H54 (cell line): ENCODE results near the gene GULP1.
A peak's percentile ranks its signal among the peaks of the same experiment; 100 is the strongest.

Source experiments
- DNase-seq: peaks from one replicate; pipeline ENCODE4 v3.0.0; 2011; ENCODE audit warnings: low spot score, mixed read lengths; ENCODE audit not compliant: insufficient read length
- FAIRE-seq: peaks from 3 replicates; lab custom pipeline; 2011; peaks lifted over from hg19 to GRCh38; lab: Jason Lieb, UNC
- POLR2A ChIP-seq: IDR thresholded peaks from 2 replicates; pipeline ENCODE4 v1.6.1; 2011; ENCODE audit warnings: low read depth, mild to moderate bottlenecking, low read length

The GULP1 gene

GRCh38 chr2:188485496-188485895, 193.8 kb downstream of the GULP1 start:
- FAIRE-seq (no peak), DNase-seq (no peak)
- TF ChIP-seq POLR2A: no peak

- FAIRE-seq (no peak), DNase-seq (no peak)
- no peak for TF ChIP-seq POLR2A
These were observed 201.1 kb downstream of the GULP1 start for GRCh38 chr2:188492751-188493150.

DNA sequence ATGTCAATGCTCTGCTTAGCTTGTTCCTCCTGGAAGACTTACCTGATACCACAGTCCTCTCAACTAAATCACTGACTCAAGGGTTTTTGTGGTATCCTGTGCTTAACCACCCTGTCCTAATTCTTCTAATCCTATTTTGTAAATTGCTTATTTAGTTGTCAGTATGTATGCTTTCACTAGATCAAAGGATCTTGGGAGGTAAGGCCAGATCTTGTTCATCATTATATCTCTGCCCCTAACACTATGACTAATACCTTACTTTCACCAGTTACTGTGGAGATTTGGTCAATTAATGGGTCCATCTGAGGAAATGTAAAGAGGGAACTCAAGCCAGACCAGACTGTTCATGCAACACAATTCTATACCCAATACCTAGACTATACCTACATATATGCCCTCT, 203.2 kb downstream of the GULP1 start:
- TF ChIP-seq POLR2A: no peak
- FAIRE-seq (no peak), DNase-seq (no peak)

DNA sequence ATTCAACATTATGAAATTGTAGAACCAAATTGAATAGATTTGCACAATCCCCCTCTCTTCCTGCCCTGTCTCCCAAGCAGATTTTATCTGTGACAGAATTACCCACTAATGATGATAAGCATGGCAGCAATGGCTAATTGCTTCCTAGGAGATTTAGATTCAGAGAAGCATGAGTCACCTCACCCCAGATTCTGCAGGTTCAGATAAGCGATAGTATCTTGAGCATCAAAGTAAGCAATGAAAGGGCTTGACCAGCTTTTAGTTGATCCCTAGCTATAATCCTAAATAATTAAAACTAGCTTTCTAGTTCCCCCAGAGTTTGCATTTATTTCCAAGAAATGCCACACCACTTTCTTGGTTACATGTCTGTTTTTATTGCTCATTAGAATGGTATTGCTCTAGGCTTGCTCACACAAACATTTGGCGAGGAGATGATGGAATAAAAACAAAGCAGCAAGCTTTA, 204.3 kb downstream of the GULP1 start:
- FAIRE-seq: peak; percentile 78
- DNase-seq: no peak
- no peak for TF ChIP-seq POLR2A

DNA sequence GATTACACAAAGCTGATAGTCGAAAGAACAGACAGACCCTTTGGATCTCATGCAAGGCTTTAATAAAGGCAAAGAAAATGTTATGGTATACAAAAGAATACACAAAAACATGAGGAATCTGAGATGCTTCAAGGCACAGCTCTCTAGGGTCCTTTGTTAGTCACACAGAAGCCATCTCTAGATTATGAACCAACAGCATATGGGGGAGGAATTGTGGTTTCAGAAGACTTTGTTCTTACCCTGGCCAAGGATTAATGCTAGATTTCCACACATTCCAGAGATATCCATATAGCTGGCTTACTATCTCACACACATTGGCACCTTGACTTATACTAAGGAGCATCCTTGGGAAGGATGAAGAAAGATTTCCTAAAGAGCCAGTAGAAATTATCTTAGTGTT, 206.1 kb downstream of the GULP1 start:
- DNase-seq (no peak), FAIRE-seq (no peak)
- TF ChIP-seq POLR2A: no peak

DNA sequence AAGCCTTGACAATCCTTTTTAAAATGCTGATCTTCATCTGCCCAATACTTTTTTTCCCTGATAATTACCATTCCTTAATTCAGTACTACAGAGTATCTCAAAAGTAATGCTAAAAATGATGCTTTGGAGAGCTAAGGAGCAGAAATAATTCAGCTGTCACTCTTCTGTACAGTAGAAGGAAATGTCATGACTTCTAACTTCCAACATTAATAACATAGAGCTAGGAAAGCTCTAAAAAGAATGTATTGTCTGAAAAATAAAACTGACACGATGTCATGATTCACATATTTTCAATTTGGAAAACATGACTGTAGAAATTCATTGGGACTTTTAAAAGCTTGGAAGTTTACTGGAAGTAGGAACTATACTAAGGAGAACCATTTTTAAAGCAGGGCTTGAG, 212.3 kb downstream of the GULP1 start:
- DNase-seq (no peak), FAIRE-seq (no peak)
- TF ChIP-seq POLR2A: no peak

- DNase-seq (no peak), FAIRE-seq (no peak)
- no peak for TF ChIP-seq POLR2A
These were observed 215.2 kb downstream of the GULP1 start for GRCh38 chr2:188506843-188507242.

GRCh38 chr2:188511346-188511745, 219.7 kb downstream of the GULP1 start:
- TF ChIP-seq POLR2A: no peak
- FAIRE-seq: no peak
- no peak for DNase-seq

DNA sequence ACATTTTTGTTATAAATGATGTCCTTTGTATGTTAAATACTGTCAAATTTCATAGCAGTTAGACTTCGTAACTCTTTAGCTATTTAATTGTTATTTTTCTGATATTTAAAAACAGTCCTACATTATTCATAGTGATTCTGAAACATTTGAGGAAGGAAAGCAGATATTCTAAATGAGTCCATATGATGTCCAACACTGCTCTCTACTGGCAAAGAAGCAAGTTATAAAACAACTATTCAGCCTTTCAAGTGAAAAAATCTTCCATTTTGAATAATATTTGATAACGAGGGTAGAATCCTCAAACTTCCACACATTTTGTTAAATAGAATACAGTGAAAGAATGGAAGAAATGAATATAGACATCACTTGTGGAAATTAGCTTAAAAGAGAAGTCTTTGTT, 220.8 kb downstream of the GULP1 start:
- FAIRE-seq (peak; percentile 81), DNase-seq (no peak)
- no peak for TF ChIP-seq POLR2A

- FAIRE-seq (no peak), DNase-seq (no peak)
- TF ChIP-seq POLR2A: no peak
These were observed 224.2 kb downstream of the GULP1 start for GRCh38 chr2:188515918-188516317.

DNA sequence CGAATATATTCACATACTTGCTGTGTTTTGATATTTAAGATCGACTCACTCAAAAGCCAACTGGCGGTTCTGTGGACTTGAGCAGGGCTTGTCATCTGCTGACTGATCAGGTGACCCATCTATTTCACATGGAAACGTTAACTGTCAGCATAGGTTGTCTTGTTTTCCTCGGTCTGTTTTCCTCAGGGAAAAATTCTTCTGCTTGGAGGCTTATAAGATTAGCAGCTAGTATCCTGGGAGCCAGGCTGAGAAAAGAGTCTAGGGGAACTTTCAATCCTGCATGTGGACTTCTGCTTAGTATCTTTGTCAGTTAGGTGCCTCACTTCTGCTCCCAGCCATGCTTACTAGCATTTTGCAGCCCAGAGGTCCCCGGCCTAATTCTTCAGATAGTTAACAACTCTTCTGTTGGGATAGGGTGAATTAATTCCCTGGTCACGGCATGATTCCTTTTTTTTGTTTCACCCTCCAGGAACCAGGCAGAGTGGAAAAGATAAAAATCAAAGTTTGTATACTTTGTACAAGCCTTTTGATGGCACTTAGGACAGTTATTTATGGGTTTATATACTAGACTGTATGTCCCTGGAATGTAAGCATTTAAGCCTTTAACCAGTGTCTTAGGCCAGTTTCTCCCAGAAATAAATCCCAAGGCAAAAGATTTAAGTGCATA, 226.0 kb downstream of the GULP1 start:
- no peak for TF ChIP-seq POLR2A
- no peak for DNase-seq
- FAIRE-seq: no peak

GRCh38 chr2:188518381-188518780, 226.7 kb downstream of the GULP1 start:
- TF ChIP-seq POLR2A: no peak
- FAIRE-seq (peak; percentile 43), DNase-seq (no peak)

DNA sequence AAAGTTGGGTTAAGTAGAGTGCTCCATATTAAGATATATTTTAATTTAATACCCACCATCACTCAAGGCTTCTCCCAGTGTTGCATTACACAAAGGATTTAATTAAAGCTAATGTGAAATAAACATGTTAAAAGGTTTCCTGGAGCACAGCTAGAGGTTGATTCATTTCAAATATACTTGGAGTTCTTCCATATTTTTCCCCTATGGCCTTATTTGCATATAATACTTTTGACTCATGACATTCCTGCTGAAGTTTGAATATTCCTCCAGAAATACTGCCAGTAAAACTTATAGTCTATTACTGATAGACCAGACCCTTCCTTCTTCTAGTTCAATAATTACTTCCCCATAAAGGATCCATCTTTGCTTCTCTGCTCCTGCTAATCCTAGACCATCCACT, 227.5 kb downstream of the GULP1 start:
- FAIRE-seq: peak; percentile 48
- TF ChIP-seq POLR2A: no peak
- no peak for DNase-seq

GRCh38 chr2:188522517-188522916, 230.8 kb downstream of the GULP1 start:
- TF ChIP-seq POLR2A: no peak
- no peak for DNase-seq
- no peak for FAIRE-seq

GRCh38 chr2:188523919-188524318, 232.2 kb downstream of the GULP1 start:
- FAIRE-seq: no peak
- TF ChIP-seq POLR2A: no peak
- DNase-seq: no peak

DNA sequence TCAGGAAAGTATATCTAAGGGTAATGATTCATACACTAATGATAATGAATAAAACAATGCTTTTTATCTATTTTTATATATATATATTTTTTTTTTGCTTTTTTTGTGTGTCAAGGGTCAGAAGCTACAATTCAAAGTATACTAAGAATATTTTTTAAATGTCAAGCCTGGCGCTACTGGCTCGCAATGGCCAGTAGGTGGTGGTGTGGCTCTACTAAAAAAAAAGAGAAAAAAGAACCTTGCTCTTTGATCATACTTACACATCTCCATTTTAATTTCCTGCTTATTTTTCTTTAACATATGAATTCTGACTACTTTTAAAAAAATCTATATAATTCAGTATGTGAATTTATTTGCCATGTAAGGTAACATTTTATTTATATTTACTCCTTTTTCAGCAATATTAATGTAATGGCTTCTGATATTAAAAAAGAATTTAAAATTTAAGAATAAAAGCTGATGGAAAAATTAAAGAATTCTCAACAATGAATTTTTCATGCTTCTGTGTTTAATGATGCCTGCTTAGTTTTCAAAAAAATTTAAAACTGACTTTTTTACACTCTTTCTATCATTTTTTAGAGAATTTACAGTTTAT, 232.9 kb downstream of the GULP1 start:
- FAIRE-seq: no peak

More for the DNA sequence above, 232.9 kb downstream of the GULP1 start:
- DNase-seq: no peak
- no peak for TF ChIP-seq POLR2A
